HG03457 (cell line): ENCODE results near the gene TMEM54.

Source experiments
- ATAC-seq: cut with Tn5 transposase; IDR thresholded peaks from one replicate; pipeline ENCODE4 v1.9.1; 2021; ENCODE audit warnings: moderate number of reproducible peaks; ENCODE audit not compliant: unreplicated experiment

Gene TMEM54

GRCh38 chr1:32881871-32882850, 19.0 kb downstream of the TMEM54 start:
- ATAC-seq, result no peak

GRCh38 chr1:32881291-32881690, 19.9 kb downstream of the TMEM54 start:
- no peak for ATAC-seq

GRCh38 chr1:32878637-32879041, 22.6 kb downstream of the TMEM54 start:
- ATAC-seq, result no peak

GRCh38 chr1:32878183-32878582, 23.0 kb downstream of the TMEM54 start:
- no peak for ATAC-seq

GRCh38 chr1:32877211-32878110, 23.7 kb downstream of the TMEM54 start:
- no peak for ATAC-seq

GRCh38 chr1:32876341-32877210, 24.6 kb downstream of the TMEM54 start:
- no peak for ATAC-seq

GRCh38 chr1:32874860-32875752, 26.1 kb downstream of the TMEM54 start:
- ATAC-seq, result no peak

GRCh38 chr1:32873484-32873883, 27.7 kb downstream of the TMEM54 start:
- no peak for ATAC-seq

GRCh38 chr1:32872192-32872460, 29.1 kb downstream of the TMEM54 start:
- no peak for ATAC-seq

GRCh38 chr1:32871364-32872191, 29.6 kb downstream of the TMEM54 start:
- no peak for ATAC-seq

- no peak for ATAC-seq
Observed at GRCh38 chr1:32870615-32871363, 30.4 kb downstream of the TMEM54 start, which contains the start of gene FNDC5. Gene FNDC5 (minus strand): TSS chr1:32870912.

- no peak for ATAC-seq
Observed at GRCh38 chr1:32869923-32870614, 31.1 kb downstream of the TMEM54 start.

- no peak for ATAC-seq
Observed at GRCh38 chr1:32868806-32869455, 32.3 kb downstream of the TMEM54 start.

GRCh38 chr1:32868085-32868484, 33.1 kb downstream of the TMEM54 start:
- ATAC-seq, result no peak

- no peak for ATAC-seq
Observed at GRCh38 chr1:32867671-32868070, 33.5 kb downstream of the TMEM54 start.

GRCh38 chr1:32867151-32867550, 34.0 kb downstream of the TMEM54 start:
- no peak for ATAC-seq
